Measurements from ENCODE around the gene FGF22. TPM values are rescaled to one million over a fixed set of nuclear protein-coding genes. Genes with fewer than 3 reads are reported as not detected.
A peak's percentile ranks its signal among the peaks of the same experiment; 100 is the strongest.

The FGF22 gene
- total and polyA plus RNA-seq, 2 experiments from 2014 or later, result 0.70 TPM; not detected in 1

DNA sequence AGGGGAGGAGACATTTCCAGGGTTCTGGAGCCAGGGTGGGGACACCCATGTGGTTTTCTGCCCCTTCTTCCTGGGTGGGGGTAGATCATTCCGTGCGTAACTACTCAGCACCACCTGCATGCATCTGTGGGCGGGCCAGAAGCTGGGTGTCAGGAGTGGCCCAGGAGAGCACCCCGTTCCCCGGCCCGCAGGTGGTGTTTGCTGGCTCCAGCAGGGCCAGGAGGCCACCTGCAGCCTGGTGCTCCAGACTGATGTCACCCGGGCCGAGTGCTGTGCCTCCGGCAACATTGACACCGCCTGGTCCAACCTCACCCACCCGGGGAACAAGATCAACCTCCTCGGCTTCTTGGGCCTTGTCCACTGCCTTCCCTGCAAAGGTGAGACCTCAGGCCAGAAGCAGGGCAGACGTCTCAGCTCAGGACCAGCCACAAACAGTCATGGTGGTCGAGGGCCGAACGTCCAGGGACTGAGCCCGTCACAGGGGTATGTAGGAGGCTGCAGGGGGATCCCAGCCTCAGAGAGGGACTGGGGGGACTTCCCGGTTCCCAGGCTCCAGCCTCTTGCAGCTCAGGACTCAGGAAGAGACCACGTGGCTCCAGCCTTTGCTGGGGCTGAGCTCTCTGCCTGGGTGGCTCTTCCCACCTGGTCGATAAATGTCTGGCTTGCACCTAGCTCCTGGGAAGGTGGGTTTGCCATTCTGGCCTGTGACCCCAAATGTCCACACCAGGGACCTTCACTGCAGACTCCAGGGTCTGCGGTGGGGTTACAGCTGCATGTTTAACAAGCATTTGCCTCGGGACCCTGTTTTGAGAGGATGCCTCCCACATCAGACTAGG is 38.1 kb downstream of the FGF22 start:
- H3K79me2 ChIP-seq, result peaks cover 25% of the 10 kb centered on the region
- peaks cover 37% of the 10 kb centered on the region for H3K4me1 ChIP-seq (ENCODE audit: insufficient read depth)
- no peaks in the 10 kb centered on the region for H3K27me3 ChIP-seq
- no peaks in the 10 kb centered on the region for H4K20me1 ChIP-seq (ENCODE audit: insufficient read depth, poor library complexity, severe bottlenecking)
- no peak overlapping the region for H3K4me3 ChIP-seq
- no peaks in the 10 kb centered on the region for H3K9me3 ChIP-seq (ENCODE audit: low read depth)
- WGBS (ENCODE audit: low lambda C conversion rate, missing lambda C conversion rate), result 79% methylated on average over 22 of the region's 22 CpGs
- DNase-seq (ENCODE audit: low spot score), result peak; percentile 57
- H3K9me2 ChIP-seq (replicated peaks; ENCODE audit: insufficient read depth), result no peaks in the 10 kb centered on the region
- peak overlapping the region; percentile 97 for H3K4me2 ChIP-seq
- H3K36me3 ChIP-seq (replicated peaks; ENCODE audit: insufficient read depth, low read depth), result no peaks in the 10 kb centered on the region
- TF ChIP-seq EZH2 (IDR thresholded peaks at IDR 0.05; ENCODE audit: borderline replicate concordance), result no peak
- TF ChIP-seq, protein P1, sequence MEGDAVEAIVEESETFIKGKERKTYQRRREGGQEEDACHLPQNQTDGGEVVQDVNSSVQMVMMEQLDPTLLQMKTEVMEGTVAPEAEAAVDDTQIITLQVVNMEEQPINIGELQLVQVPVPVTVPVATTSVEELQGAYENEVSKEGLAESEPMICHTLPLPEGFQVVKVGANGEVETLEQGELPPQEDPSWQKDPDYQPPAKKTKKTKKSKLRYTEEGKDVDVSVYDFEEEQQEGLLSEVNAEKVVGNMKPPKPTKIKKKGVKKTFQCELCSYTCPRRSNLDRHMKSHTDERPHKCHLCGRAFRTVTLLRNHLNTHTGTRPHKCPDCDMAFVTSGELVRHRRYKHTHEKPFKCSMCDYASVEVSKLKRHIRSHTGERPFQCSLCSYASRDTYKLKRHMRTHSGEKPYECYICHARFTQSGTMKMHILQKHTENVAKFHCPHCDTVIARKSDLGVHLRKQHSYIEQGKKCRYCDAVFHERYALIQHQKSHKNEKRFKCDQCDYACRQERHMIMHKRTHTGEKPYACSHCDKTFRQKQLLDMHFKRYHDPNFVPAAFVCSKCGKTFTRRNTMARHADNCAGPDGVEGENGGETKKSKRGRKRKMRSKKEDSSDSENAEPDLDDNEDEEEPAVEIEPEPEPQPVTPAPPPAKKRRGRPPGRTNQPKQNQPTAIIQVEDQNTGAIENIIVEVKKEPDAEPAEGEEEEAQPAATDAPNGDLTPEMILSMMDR (IDR thresholded peaks at IDR 0.05; ENCODE audit: poor library complexity), result no peak
- TF ChIP-seq EZH2phosphoT487 (IDR thresholded peaks at IDR 0.05; ENCODE audit: low read depth, severe bottlenecking, unreplicated experiment), result no peak
- peak overlapping the region; percentile 99 for H3K27ac ChIP-seq
- H2AFZ ChIP-seq, result no peak overlapping the region

- DNase-seq (ENCODE audit: low spot score), result no peak
- H4K20me1 ChIP-seq (ENCODE audit: insufficient read depth, poor library complexity, severe bottlenecking), result no peaks in the 10 kb centered on the region
- H3K4me1 ChIP-seq (ENCODE audit: insufficient read depth), result peaks cover 37% of the 10 kb centered on the region
- TF ChIP-seq EZH2 (IDR thresholded peaks at IDR 0.05; ENCODE audit: borderline replicate concordance) (no peak), EZH2phosphoT487 (IDR thresholded peaks at IDR 0.05; ENCODE audit: low read depth, severe bottlenecking, unreplicated experiment) (no peak)
- TF ChIP-seq, protein P1 (IDR thresholded peaks at IDR 0.05; ENCODE audit: poor library complexity), result no peak
- peaks cover 25% of the 10 kb centered on the region for H3K79me2 ChIP-seq
- H3K27ac ChIP-seq, result peak overlapping the region; percentile 99
- no peak overlapping the region for H2AFZ ChIP-seq
- no peaks in the 10 kb centered on the region for H3K9me3 ChIP-seq (ENCODE audit: low read depth)
- 57% methylated on average over 15 of the region's 16 CpGs for WGBS (ENCODE audit: low lambda C conversion rate, missing lambda C conversion rate)
- peak overlapping the region; percentile 57 for H3K4me3 ChIP-seq
- H3K9me2 ChIP-seq (replicated peaks; ENCODE audit: insufficient read depth), result no peaks in the 10 kb centered on the region
- H3K27me3 ChIP-seq, result no peaks in the 10 kb centered on the region
- no peaks in the 10 kb centered on the region for H3K36me3 ChIP-seq (replicated peaks; ENCODE audit: insufficient read depth, low read depth)
- H3K4me2 ChIP-seq, result peak overlapping the region; percentile 97
Measured at GRCh38 chr19:678791-679388, 39.2 kb downstream of the FGF22 start.

DNA sequence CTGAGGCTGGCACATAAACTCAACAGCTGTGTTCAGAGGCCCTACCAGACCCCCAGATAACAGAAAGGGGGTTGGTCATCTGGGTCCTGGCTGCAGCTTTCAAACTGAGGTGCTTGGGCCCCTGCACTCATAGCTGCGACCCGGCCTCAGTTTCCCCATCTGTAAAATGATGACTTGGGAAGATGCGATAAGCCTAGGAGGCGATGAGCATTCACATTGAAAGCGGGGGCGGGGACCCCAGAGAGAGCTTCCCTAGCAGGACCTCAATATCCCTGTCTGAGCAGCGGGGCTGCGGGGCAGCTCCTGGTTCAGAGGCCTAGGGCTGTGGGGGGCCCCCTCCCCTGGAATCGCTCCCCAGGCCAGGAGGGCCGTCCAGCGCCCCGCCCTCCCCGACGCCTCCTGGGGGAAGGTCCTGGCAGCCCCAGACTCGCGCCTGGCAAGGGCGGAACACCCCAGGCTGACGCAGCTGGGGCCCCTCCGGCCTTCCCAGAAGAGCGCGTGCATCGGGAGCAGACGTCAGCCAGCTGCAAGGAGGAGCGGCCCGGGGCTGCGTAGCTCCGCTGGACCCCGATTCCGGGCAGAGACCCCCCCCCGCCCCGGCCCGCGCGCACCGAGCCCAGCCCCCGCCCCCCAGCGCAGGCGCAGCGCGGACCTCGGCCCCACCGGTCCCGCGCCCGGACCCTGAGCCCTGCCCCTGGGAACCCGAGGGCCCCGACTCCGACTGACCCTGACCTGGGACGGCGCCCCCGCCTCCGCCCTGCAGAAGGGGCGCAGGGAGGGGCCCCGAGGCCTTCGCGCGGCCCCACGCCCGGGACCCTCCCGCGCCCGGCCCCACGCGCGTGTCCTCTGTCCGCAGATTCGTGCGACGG is 40.0 kb downstream of the FGF22 start:
- H3K4me3 ChIP-seq, result peak overlapping the region; percentile 57
- H3K79me2 ChIP-seq, result peaks cover 25% of the 10 kb centered on the region
- TF ChIP-seq, protein P1 (IDR thresholded peaks at IDR 0.05; ENCODE audit: poor library complexity), result no peak
- TF ChIP-seq EZH2phosphoT487 (IDR thresholded peaks at IDR 0.05; ENCODE audit: low read depth, severe bottlenecking, unreplicated experiment), result no peak
- TF ChIP-seq EZH2 (IDR thresholded peaks at IDR 0.05; ENCODE audit: borderline replicate concordance), result no peak
- DNase-seq (ENCODE audit: low spot score), result peak; percentile 93
- 15% methylated on average over 20 of the region's 69 CpGs for WGBS (ENCODE audit: low lambda C conversion rate, missing lambda C conversion rate)
- no peaks in the 10 kb centered on the region for H3K27me3 ChIP-seq
- H3K9me2 ChIP-seq (replicated peaks; ENCODE audit: insufficient read depth), result no peaks in the 10 kb centered on the region
- no peaks in the 10 kb centered on the region for H3K36me3 ChIP-seq (replicated peaks; ENCODE audit: insufficient read depth, low read depth)
- no peaks in the 10 kb centered on the region for H3K9me3 ChIP-seq (ENCODE audit: low read depth)
- H3K4me2 ChIP-seq, result peak overlapping the region; percentile 97
- peaks cover 37% of the 10 kb centered on the region for H3K4me1 ChIP-seq (ENCODE audit: insufficient read depth)
- H2AFZ ChIP-seq, result no peak overlapping the region
- H4K20me1 ChIP-seq (ENCODE audit: insufficient read depth, poor library complexity, severe bottlenecking), result no peaks in the 10 kb centered on the region
- peak overlapping the region; percentile 99 for H3K27ac ChIP-seq
